Measurements from ENCODE around the gene BHLHE41. TPM values are rescaled to one million over a fixed set of nuclear protein-coding genes. Genes with fewer than 3 reads are reported as not detected.

The BHLHE41 gene
- total and polyA plus RNA-seq, 4 donors: 4.3 to 49.9 (median 9.1) TPM

DNA sequence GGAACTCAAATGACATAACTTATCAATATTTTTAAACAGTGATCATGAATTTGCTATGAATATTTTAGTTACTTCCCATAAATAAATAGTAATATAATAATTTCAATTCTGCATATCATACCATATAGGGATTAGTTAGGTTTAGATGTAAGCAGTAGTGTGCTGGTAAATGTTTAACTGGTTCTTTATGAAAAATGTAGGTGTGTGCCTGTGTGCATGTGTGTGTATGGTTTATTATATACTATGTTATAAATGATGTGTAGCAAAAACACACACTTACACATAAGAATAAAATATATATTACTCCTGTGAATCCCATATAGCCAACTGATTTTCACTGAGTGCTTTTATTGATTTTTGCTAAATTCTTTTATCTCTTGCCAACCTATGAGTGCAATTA is 14.0 kb upstream of the BHLHE41 start:
- no peaks in the 10 kb centered on the region for H3K9me3 ChIP-seq (ENCODE audit: control insufficient read depth, low read length)
- DNase-seq: no peak
- intact Hi-C loops (cut with DNase I): no loop called here
- no peaks in the 10 kb centered on the region for H3K36me3 ChIP-seq (ENCODE audit: control insufficient read depth in 1 of 2, insufficient read depth in 2 of 2, low read length in 1 of 2)
- no peak for ATAC-seq (ENCODE audit: low FRiP score)
- H3K27ac ChIP-seq (ENCODE audit: low read depth in 1 of 2, low read length in 2 of 2): no peak overlapping the region
- H3K4me3 ChIP-seq (ENCODE audit: low read length in 2 of 2): no peak overlapping the region
- H3K4me1 ChIP-seq (ENCODE audit: control insufficient read depth in 1 of 2, insufficient read depth in 2 of 2, low read length in 2 of 2): no peaks in the 10 kb centered on the region
- no peaks in the 10 kb centered on the region for H3K27me3 ChIP-seq (ENCODE audit: control insufficient read depth in 1 of 2, insufficient read depth in 2 of 2, low read length in 1 of 2)

DNA sequence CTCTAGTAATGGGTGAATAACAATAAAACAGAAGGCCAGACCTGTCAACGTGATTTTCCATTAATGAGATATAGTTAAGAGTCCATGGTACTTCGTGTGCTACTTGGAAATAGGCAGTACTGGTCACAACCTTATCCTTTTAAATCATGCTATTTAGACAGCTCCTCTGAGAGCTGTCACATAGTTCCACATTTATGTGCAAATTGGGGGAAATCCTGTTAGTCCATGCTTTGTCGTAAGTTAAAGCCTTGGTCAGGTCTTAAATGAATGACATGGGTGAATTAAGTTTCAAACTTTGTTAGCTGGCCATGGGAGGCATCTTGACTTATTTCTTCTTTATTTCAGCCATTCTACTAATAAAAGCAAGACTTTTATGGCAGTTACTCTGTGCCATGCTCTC is 11.9 kb upstream of the BHLHE41 start:
- Histone ChIP-seq H3K4me1 (ENCODE audit: control insufficient read depth in 1 of 2, insufficient read depth in 2 of 2, low read length in 2 of 2) (no peaks in the 10 kb centered on the region), H3K36me3 (ENCODE audit: control insufficient read depth in 1 of 2, insufficient read depth in 2 of 2, low read length in 1 of 2) (no peaks in the 10 kb centered on the region), H3K27ac (ENCODE audit: low read depth in 1 of 2, low read length in 2 of 2) (no peak overlapping the region), H3K4me3 (ENCODE audit: low read length in 2 of 2) (no peak overlapping the region), H3K9me3 (ENCODE audit: control insufficient read depth, low read length) (no peaks in the 10 kb centered on the region), H3K27me3 (ENCODE audit: control insufficient read depth in 1 of 2, insufficient read depth in 2 of 2, low read length in 1 of 2) (no peaks in the 10 kb centered on the region)
- ATAC-seq (ENCODE audit: low FRiP score) (no peak), DNase-seq (no peak)
- WGBS, 2 donors: 90 to 92% methylated on average over 3 of the region's 3 CpGs
- intact Hi-C loops (cut with DNase I): no loop called here

DNA sequence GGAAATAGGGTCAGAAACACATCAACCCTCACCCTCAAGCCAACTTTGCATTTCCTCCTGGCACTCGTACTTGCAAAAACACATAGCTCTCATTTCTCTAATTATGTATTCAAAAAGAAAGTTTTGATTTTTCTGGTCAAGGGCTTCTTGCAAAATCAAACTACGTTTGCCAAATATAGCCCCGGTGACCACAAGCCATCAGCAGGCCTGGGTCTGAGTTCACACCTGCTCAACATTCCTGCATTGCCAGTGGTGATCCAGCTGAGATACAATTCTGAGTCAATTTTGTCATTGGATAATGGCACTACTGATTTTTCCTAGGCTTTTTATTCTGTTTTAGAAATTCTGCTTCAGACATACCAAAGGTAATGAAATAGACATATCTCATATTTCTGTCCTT is 10.7 kb upstream of the BHLHE41 start:
- no peak for DNase-seq
- Histone ChIP-seq H3K27me3 (ENCODE audit: control insufficient read depth in 1 of 2, insufficient read depth in 2 of 2, low read length in 1 of 2) (no peaks in the 10 kb centered on the region), H3K4me3 (ENCODE audit: low read length in 2 of 2) (no peak overlapping the region), H3K4me1 (ENCODE audit: control insufficient read depth in 1 of 2, insufficient read depth in 2 of 2, low read length in 2 of 2) (no peaks in the 10 kb centered on the region), H3K36me3 (ENCODE audit: control insufficient read depth in 1 of 2, insufficient read depth in 2 of 2, low read length in 1 of 2) (no peaks in the 10 kb centered on the region), H3K27ac (ENCODE audit: low read depth in 1 of 2, low read length in 2 of 2) (peak overlapping the region in 1 of 2 donors; percentile 37), H3K9me3 (ENCODE audit: control insufficient read depth, low read length) (no peaks in the 10 kb centered on the region)
- intact Hi-C loops (cut with DNase I): no loop called here
- no peak for ATAC-seq (ENCODE audit: low FRiP score)
- WGBS, 2 donors: 34 to 37% methylated on average over 3 of the region's 3 CpGs

DNA sequence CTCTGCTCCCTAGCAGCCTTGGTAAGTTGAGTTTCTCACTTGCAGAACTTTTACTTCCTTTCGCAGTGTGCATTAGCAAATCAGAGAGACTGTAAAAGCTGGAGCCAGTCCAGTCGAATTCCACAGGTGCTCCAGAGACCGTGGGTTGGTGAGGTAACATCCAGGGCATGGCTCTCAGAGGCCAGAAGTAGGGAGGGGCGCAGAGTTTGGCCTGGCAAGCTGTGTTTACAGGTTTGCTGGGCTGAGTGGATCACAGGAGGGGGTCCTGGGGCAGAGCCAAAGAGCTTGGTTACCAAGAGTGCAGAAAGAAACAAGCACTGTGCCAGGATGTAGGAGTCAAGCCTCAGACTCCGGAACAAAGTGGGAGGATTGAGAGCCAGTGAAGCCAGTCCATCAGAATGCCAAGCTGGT is 10.2 kb upstream of the BHLHE41 start:
- Histone ChIP-seq H3K4me3 (ENCODE audit: low read length in 2 of 2) (no peak overlapping the region), H3K27me3 (ENCODE audit: control insufficient read depth in 1 of 2, insufficient read depth in 2 of 2, low read length in 1 of 2) (no peaks in the 10 kb centered on the region), H3K36me3 (ENCODE audit: control insufficient read depth in 1 of 2, insufficient read depth in 2 of 2, low read length in 1 of 2) (no peaks in the 10 kb centered on the region), H3K9me3 (ENCODE audit: control insufficient read depth, low read length) (no peaks in the 10 kb centered on the region), H3K27ac (ENCODE audit: low read depth in 1 of 2, low read length in 2 of 2) (peak overlapping the region in 1 of 2 donors; percentile 70), H3K4me1 (ENCODE audit: control insufficient read depth in 1 of 2, insufficient read depth in 2 of 2, low read length in 2 of 2) (no peaks in the 10 kb centered on the region)
- WGBS, 2 donors: 8 to 10% methylated on average over 5 of the region's 5 CpGs
- intact Hi-C loops (cut with DNase I): no loop called here
- ATAC-seq (ENCODE audit: low FRiP score) (no peak), DNase-seq (peak in 1 of 2 donors; percentile 73)

DNA sequence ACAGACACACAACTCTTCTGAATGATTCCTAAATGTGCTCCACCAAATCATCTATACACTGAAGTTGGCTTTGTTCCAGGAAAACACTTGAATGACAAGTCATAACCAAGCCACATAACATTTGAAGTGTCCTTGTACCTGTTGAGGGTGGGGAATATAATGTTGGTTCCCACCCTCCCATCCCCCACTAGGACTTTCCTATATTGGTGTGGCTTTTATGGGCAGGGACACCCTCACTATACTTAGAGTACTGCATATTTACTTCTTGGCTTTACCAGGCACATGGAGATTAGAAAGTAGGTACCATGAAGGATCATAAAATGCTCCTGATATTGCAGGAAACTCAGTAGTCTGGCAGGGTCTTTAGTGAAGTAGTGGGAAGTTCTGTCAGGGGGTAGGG is 9.7 kb upstream of the BHLHE41 start:
- ATAC-seq (ENCODE audit: low FRiP score) (no peak), DNase-seq (no peak)
- Histone ChIP-seq H3K4me1 (ENCODE audit: control insufficient read depth in 1 of 2, insufficient read depth in 2 of 2, low read length in 2 of 2) (no peaks in the 10 kb centered on the region), H3K36me3 (ENCODE audit: control insufficient read depth in 1 of 2, insufficient read depth in 2 of 2, low read length in 1 of 2) (no peaks in the 10 kb centered on the region), H3K4me3 (ENCODE audit: low read length in 2 of 2) (no peak overlapping the region), H3K27ac (ENCODE audit: low read depth in 1 of 2, low read length in 2 of 2) (peak overlapping the region in 1 of 2 donors; percentile 70), H3K9me3 (ENCODE audit: control insufficient read depth, low read length) (no peaks in the 10 kb centered on the region), H3K27me3 (ENCODE audit: control insufficient read depth in 1 of 2, insufficient read depth in 2 of 2, low read length in 1 of 2) (no peaks in the 10 kb centered on the region)
- intact Hi-C loops (cut with DNase I): no loop called here

DNA sequence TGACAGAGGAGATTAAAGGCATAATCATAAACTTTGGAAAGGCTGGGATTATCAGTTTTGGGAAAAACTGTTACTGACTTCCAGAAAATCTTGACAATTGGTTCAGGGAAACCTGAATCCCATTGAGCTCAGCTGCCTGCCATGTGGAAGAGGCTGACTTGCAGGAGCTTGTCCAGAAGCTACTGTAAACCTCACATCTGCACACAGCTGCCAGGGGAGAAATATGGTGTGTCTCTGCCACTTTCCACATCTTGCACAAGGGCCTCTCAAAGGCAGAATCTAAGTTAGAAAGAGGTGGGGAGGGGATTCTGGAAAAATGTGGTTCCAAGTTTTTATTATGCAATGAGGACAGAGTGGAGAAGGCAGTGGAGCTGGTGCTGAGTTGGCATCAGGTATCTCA is 8.7 kb upstream of the BHLHE41 start:
- no peak for ATAC-seq (ENCODE audit: low FRiP score)
- H3K9me3 ChIP-seq (ENCODE audit: control insufficient read depth, low read length): no peaks in the 10 kb centered on the region
- H3K4me1 ChIP-seq (ENCODE audit: control insufficient read depth in 1 of 2, insufficient read depth in 2 of 2, low read length in 2 of 2): no peaks in the 10 kb centered on the region
- DNase-seq: no peak
- H3K4me3 ChIP-seq (ENCODE audit: low read length in 2 of 2): no peak overlapping the region
- intact Hi-C loops (cut with DNase I): no loop called here
- no peaks in the 10 kb centered on the region for H3K27me3 ChIP-seq (ENCODE audit: control insufficient read depth in 1 of 2, insufficient read depth in 2 of 2, low read length in 1 of 2)
- H3K36me3 ChIP-seq (ENCODE audit: control insufficient read depth in 1 of 2, insufficient read depth in 2 of 2, low read length in 1 of 2): no peaks in the 10 kb centered on the region
- no peak overlapping the region for H3K27ac ChIP-seq (ENCODE audit: low read depth in 1 of 2, low read length in 2 of 2)

DNA sequence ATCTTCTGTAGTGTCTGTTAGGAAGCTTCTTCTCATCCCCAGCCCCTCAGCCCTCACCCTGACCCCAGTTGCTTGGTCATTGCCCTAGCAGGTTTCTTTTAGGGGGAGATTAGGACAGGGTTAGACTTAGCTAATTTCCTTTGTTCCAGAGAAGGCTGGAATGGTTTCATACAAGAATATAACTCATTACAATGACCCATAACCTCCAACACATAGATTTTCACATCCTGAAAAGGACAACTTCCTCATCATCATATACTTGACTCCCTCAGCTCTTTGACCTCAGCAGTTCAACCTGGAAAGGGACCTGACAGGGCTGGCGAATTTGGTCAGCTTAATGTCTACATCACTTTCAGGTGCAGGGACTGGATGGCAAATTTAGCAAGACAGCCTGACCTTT is 8.0 kb upstream of the BHLHE41 start:
- no peak overlapping the region for H3K4me3 ChIP-seq (ENCODE audit: low read length in 2 of 2)
- no peaks in the 10 kb centered on the region for H3K4me1 ChIP-seq (ENCODE audit: control insufficient read depth in 1 of 2, insufficient read depth in 2 of 2, low read length in 2 of 2)
- no peaks in the 10 kb centered on the region for H3K36me3 ChIP-seq (ENCODE audit: control insufficient read depth in 1 of 2, insufficient read depth in 2 of 2, low read length in 1 of 2)
- H3K9me3 ChIP-seq (ENCODE audit: control insufficient read depth, low read length): no peaks in the 10 kb centered on the region
- ATAC-seq (ENCODE audit: low FRiP score): no peak
- WGBS, 2 donors: 93 to 96% methylated on average over 1 of the region's 1 CpG
- H3K27ac ChIP-seq (ENCODE audit: low read depth in 1 of 2, low read length in 2 of 2): no peak overlapping the region
- DNase-seq: no peak
- intact Hi-C loops (cut with DNase I): no loop called here
- H3K27me3 ChIP-seq (ENCODE audit: control insufficient read depth in 1 of 2, insufficient read depth in 2 of 2, low read length in 1 of 2): no peaks in the 10 kb centered on the region

DNA sequence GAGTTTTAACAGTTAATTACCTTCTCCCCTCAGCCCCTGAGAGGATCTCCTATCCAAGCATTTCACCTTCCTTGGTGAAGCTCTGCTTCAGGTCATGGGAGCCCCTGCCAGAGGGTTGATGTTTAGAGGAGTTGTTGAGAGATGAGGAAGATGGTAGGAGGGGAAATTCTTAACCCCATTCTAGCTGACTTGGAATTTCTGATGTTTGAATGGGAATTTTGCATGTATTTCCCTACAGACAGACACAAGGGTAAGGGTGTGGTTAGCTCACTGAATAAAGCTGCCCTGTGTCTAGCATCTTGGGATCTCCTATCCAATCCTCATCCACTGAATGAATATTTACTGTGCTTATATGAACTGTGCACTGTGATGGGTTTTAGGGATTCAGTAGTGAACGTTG is 7.1 kb upstream of the BHLHE41 start:
- Histone ChIP-seq H3K36me3 (ENCODE audit: control insufficient read depth in 1 of 2, insufficient read depth in 2 of 2, low read length in 1 of 2) (no peaks in the 10 kb centered on the region), H3K27me3 (ENCODE audit: control insufficient read depth in 1 of 2, insufficient read depth in 2 of 2, low read length in 1 of 2) (no peaks in the 10 kb centered on the region), H3K4me3 (ENCODE audit: low read length in 2 of 2) (no peak overlapping the region), H3K9me3 (ENCODE audit: control insufficient read depth, low read length) (no peaks in the 10 kb centered on the region), H3K4me1 (ENCODE audit: control insufficient read depth in 1 of 2, insufficient read depth in 2 of 2, low read length in 2 of 2) (no peaks in the 10 kb centered on the region), H3K27ac (ENCODE audit: low read depth in 1 of 2, low read length in 2 of 2) (no peak overlapping the region)
- no peak for DNase-seq
- WGBS, 2 donors: 90 to 94% methylated on average over 1 of the region's 1 CpG
- intact Hi-C loops (cut with DNase I): no loop called here
- no peak for ATAC-seq (ENCODE audit: low FRiP score)

DNA sequence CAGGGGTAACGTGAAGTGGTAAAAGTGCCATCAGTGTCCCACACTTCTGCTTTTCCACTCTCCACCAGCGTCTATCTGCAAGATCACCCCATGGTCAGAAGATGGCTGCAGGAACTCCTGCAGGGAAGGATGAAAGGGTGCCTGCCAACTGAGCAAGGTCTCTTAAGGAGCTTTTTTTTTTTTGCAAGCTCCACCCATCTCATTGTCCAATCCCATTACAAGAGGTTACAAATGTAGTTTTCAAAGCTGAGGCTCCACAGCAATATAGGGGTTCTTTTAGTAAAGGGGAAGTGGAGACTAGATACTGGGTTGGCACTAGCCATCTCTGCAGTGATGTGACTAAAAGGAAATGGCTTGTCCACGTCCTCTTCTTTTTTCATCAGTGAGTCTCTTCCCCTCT is 5.9 kb upstream of the BHLHE41 start:
- Histone ChIP-seq H3K27ac (ENCODE audit: low read depth in 1 of 2, low read length in 2 of 2) (no peak overlapping the region), H3K27me3 (ENCODE audit: control insufficient read depth in 1 of 2, insufficient read depth in 2 of 2, low read length in 1 of 2) (no peaks in the 10 kb centered on the region), H3K4me3 (ENCODE audit: low read length in 2 of 2) (no peak overlapping the region), H3K36me3 (ENCODE audit: control insufficient read depth in 1 of 2, insufficient read depth in 2 of 2, low read length in 1 of 2) (no peaks in the 10 kb centered on the region), H3K4me1 (ENCODE audit: control insufficient read depth in 1 of 2, insufficient read depth in 2 of 2, low read length in 2 of 2) (no peaks in the 10 kb centered on the region), H3K9me3 (ENCODE audit: control insufficient read depth, low read length) (no peaks in the 10 kb centered on the region)
- WGBS, 2 donors: 87 to 93% methylated on average over 3 of the region's 3 CpGs
- ATAC-seq (ENCODE audit: low FRiP score): no peak
- no peak for DNase-seq
- intact Hi-C loops (cut with DNase I): no loop called here

All from aorta (tissue), 5 donors.